Hematopoietic multipotent progenitor cell treated with erythropoietin and hydrocortisone succinate and interleukin-3 and kit ligand, for 15 days (in vitro differentiated cells): ENCODE results near the gene SPTBN5.

Source experiments
- DNase-seq: peaks from one replicate; pipeline ENCODE4 v3.0.0-alpha.2; 2015; ENCODE audit warnings: low spot score

The SPTBN5 gene

DNA sequence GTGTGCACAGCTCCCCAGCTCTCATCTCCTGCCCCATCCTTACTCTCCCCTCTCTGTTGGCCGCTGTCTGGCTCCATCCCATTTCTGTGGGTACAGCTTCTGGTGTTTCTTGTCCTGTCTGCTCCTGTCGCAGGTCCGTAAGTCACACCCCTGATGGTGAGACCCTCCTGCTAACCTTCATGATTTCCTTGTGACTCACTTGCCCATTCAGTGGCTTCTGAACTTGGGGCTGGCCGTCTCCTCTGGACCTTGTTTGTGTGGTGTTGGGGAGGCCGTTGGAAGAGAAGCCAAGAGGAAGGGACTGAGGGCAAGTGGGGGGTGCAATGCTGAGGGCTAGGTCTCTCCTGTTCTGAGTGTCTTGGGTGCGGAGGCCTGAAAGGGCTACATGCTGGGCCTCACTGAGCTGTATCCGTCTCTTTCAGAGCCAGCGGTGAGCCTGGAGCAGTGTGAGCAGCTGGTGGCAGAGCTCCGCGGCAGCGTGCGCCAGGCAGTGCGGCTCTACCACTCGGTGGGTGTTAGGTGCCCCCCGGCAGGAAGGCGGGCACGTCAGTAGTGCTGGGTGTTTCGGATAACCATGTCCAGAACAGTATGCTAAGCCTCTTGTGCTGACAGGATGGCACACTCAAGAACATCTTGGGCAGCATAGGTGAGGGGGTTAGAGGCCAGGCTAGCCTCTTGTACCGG, 69.6 kb downstream of the SPTBN5 start:
- DNase-seq = no peak

DNA sequence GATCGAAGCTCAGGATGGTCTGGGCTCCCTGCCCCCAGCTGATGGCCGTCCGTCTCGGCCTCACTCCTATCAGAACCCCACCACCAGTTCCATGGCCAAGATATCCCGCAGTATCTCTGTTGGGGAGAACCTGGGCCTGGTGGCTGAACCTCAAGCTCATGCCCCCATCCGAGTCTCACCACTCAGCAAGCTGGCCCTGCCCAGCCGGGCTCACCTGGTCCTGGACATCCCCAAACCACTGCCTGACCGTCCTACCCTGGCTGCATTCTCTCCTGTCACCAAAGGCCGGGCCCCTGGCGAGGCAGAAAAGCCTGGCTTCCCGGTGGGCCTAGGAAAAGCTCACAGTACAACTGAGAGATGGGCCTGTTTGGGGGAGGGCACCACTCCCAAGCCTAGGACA, 70.4 kb downstream of the SPTBN5 start:
- no peak for DNase-seq

DNA sequence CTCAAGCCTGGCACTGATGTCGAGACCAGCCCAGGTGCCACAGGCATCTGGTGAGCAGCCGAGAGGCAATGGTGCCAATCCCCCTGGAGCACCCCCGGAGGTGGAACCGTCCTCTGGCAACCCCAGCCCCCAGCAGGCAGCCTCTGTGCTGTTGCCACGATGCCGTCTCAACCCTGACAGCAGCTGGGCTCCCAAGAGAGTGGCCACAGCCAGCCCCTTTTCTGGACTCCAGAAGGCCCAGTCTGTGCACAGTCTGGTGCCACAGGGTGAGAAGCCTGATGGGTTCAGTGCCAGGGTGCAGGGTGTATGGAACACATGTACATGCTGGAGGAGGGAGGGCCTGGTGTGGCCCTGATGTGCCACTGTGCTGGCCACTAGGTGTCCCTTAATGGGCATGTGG, 70.9 kb downstream of the SPTBN5 start:
- DNase-seq = no peak

DNA sequence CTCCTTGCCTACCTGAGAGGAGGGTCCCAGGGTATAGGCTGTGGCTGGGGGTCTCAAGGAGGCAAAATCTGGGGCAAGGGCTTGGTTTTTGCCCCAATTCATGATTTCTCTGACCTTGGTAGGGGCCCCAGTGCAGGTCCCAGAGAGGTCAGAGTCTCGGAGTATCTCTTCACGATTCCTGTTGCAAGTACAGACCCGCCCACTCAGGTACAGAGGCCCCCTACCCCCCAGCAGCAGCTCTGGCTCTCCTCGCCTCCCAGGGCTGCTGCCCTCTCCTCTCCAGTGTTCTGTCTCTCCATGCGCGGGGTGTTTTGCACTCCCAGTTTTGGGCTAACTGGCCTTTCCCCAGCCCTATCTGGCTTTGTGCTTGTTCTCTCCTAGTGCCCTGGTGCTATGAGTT, 71.4 kb downstream of the SPTBN5 start:
- DNase-seq = no peak

DNA sequence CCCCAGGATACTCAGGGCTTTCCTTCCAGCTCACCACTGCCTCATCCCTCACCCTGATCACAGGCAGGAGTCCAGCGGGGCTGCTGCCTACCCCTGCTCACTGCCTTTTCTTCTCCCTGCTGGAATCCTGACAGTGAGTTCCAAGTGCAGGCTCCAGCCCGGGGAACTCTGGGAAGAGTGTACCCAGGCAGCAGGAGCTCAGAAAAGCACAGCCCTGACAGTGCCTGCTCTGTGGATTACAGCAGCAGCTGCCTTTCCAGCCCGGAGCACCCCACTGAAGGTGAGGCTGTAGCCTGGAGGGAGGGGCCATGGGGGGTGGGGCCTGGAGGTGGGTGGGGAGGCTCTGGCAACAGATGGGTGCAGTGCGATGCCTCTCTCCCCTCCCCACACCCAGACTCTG, 72.0 kb downstream of the SPTBN5 start:
- DNase-seq = no peak

DNA sequence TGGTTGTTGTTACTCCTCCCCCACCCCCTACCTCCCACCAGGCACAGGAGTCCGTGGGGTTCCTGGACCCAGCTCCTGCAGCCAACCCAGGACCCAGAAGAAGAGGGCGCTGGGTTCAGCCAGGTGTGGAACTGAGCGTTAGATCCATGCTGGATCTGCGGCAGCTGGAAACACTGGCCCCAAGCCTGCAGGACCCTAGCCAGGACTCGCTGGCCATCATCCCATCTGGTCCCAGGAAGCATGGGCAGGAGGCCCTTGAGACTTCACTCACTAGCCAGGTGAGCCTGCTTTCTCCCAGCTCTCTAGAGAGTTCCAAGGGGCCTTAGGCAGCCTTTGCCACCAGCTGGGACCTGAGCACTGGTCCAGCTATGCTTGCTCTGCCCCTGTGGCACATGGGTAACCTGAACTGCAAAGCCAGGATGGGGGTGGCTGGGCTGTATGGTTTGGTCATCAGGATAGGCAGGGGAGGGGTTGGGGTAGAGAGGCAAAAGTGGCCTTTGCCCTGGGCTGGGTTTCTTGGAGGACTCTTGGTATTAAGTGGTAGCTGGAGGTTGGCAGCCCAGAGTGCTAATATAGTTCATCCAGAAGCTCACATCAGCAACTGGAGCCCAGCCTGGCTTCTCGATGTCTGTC, 72.9 kb downstream of the SPTBN5 start:
- DNase-seq = no peak

DNA sequence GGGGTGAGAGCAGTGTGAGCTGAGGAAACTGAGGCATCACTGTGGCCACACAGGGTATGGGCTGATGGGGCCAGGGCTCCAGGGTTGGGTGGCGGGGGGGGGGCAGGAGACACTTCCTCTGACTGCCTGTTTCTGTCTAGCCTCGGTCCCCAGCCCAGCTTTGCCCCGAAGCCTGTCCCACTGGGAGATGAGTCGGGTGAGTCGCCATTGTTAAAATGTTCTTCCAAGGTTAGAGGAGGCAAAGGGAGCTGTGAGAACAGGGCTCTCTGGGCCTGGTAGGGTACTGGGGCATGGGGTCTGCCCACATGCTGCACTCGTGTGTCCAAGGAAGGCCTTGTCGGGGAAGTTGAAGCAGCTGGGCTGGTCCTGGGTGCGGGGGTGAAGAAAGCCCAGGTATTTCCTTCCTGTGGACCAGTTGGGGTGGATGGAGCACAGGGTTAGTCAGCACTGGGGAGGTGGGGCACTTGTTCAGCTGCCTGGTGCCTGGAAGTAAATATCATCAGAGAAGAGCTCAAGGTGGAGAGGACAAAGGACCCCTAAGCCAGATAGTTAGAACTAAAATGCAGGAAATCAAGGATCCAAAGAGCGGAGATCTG, 74.3 kb downstream of the SPTBN5 start:
- no peak for DNase-seq

DNA sequence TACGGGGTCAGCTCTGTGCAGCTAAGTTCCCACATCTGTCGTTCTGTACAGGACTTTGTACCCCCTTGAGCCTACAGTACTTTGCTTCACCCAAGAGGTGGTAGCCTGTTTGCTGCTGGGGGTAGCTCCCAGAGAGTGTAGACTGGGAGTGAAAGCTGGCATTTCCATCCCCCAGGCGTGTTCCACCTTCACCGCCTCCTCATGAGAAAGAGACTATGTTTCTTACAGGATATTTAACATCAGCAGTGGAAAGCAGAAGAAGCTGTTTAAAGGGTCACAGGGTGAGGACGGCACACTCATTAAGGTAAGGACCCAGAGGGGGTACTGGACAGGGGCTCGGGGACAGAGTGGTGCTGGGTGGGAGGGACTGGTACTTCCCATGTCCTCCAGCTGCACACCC, 76.1 kb downstream of the SPTBN5 start:
- DNase-seq = no peak

DNA sequence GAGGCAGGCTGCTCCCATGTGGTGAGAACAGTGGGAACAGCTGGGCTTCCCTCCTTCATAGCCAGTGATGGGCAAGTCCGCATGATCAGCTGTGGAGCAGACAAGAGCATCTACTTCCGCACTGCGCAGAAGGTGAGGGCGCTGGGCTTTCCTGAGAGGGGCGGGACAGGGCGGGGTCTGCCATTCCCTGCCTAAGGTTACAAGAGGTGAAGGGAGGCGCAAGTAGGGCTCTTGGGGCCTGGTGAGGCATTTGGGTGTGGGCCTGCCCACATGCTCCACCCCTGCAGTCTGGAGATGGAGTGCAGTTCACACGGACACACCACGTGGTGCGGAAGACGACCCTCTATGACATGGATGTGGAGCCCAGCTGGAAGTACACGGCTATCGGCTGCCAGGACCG, 76.5 kb downstream of the SPTBN5 start:
- no peak for DNase-seq

DNA sequence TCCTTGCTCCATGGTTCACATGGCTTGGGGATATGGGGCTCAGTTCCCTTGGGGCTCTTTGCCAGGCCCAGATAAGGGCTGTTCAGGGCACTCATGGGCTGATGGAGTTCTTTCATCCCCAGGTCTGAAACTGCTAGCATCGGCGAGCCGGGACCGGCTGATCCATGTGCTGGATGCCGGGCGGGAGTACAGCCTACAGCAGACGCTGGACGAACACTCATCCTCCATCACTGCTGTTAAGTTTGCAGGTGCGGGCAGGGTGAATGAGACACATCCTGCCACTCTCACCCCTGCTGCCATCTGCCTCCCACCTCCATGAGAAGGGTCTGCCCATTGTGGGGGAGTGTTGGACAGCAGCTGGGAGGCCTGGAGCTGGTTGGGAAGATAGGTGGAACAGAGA, 77.1 kb downstream of the SPTBN5 start:
- no peak for DNase-seq

DNA sequence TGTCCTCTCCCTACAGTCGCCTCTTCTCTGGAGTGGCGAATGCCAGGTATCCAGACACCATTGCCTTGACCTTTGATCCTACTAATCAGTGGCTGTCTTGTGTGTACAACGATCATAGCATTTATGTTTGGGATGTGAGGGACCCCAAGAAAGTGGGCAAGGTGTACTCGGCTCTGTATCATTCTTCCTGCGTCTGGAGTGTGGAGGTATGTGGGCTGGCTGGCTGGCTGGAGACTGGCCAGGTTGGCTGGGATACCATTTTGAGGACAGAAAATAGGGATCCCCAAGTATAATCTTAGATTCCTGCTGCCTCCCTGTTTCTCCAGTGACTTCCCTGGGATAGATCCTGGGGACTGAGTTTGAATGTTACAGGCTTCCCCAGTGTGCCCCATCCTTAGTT, 79.3 kb downstream of the SPTBN5 start:
- DNase-seq = no peak

DNA sequence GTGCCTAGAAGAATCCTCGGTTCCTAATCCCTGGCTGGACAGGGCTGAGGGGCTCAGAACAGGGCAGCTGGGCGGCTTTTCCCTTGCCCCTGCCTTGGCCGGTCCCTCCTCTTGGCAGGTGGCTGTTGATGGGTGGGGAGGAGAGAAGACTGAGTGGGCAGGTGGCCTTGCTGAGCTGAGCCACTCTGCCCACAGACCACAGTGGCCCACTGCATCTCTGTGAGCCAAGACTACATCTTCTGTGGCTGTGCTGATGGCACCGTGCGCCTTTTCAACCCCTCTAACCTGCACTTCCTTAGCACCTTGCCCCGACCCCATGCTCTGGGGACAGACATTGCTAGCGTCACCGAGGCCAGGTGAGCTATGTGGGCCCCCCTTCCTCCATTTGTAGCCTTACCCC, 80.4 kb downstream of the SPTBN5 start:
- no peak for DNase-seq

DNA sequence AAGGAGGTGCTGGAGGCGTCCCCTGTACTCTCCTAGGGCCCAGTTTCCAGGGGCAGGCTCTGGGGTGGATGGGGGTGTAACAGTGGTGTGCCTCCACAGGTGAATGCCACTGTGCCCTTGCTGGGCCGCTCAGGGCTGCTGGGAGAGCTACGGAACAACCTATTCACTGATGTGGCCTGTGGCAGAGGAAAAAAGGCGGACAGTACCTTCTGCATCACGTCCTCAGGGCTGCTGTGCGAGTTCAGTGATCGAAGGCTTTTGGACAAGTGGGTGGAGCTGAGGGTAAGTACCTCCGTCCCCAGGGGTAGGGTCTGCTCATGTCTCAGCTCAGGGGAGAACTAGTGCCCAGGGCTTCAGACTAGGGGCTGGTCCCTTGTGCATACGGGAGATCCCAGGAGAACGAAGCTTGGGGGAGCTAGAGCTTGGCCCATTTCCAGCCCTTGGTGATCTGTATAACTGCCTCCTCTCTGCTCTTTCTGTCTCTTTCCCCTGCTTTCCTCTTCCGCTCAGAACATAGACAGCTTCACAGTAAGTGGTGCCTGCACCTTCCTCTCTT, 81.0 kb downstream of the SPTBN5 start:
- DNase-seq = no peak

DNA sequence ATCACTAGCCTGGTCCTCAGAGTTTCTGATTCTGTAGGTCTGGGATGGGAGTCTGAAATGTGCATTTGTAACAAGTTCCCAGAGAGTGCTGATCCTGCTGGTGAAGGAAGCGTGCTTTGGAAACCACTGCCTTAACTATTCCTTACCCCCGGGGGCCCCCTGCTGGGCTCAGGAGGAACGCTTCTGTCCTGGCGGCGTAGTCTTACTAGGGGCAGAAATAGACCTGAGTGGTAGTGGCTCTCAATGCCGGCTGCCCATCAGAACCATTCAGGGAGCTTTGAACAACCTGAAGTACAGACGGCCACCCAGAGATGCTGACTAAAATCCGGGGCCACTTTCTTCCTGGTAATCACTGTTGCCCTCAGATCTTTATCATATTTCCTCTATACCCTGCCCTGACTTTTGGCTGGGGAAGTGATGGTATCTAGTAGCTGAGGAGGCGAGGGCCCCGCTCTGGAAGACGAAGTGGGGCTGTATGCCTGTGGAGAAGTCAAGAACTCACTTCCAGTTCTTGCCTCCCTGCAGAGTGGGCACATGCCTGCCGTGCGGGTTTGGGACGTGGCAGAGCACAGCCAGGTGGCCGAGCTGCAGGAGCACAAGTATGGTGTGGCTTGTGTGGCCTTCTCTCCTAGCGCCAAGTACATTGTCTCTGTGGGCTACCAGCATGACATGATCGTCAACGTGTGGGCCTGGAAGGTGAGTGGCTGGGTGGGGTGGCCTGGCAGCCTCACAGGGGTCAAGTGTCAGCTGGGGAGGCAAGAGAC, 82.2 kb downstream of the SPTBN5 start:
- DNase-seq = peak; percentile 75

DNA sequence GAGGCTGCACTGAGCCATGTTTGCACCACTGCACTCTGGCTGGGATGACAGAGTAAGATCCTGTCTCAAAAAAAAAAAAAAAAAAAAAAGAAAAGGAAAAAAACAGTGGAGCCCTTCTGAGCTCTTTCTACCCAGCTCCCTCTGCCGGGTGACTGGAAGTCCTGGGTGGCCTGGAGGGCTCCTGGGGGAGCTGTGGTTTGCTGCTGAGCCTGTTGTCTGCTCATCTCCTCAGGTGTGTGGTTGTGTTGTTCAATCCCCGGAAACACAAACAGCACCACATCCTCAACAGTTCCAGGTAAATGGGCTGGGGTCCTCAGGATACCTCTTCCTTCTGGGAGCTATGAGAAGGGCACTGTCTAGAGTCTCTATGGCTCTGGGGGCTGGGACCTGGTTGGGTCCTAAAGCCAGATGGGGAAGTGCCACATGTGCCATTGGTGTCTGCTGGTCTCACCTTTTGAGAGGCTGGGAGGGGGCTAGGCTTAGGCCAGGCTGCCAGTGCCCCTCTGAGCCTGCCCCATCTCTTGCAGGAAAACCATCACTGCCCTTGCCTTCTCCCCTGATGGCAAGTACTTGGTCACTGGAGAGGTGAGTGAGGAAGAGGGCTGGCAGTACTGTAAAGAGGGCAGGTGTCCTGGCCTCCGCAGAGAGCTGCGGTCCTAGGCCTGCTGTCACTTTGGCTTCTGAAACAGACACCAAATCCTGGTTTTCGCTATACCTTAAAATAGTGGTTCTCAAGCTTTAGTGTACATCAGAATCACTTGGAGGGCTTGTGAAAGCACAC, 83.0 kb downstream of the SPTBN5 start:
- no peak for DNase-seq

DNA sequence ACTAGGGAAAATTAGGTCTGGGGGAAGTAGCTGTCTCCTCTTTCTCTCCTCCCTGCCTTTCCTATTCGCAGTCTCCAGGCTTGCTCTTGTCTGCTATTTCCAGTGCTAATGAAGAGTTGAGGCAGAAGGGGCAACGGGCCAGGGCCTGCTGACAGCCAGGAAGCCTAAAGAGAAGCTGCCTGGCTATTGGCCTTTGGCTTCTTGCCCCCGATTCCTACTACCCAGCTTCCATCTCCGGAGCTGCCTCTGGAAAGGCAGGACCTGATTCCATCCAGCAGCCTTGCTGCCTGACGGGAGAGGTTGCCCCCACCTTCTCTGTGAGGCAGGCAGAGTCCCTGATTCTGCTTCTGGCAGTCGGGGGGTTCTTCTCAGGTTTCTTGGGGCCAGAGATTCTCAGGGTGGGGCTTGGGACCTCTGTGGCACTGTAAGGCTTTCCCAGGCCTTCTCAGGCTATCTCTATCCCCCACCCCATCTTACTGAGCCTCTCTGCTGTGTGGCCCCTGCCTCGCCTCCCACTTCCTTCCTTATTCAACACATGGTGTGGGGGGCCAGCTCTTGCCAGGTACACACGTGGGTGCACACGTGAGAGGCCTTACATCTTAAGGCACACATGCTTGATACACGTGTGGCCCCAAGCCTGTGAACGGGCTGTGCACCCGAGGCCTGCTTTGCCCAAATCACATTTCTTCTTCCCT, 84.2 kb downstream of the SPTBN5 start:
- DNase-seq = no peak

DNA sequence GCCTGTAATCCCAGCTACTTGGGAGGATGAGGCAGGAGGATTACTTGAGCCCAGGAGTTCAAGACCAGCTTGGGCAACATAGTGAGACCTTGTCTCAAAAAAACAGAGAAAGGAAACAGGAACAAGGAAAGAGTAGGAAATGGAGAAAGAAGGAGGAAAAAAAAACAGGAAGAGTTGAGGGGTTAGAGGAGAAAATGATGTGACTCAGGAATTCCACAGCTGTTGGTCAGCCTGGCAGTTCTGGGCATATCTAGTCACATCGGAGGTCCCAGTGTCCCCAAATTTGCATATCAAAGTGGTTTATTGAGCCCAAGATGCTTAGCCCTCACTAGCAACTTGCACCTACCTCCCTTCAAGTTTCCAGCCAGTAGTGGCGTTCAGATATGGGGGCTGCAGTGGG, 84.7 kb downstream of the SPTBN5 start:
- DNase-seq = no peak

DNA sequence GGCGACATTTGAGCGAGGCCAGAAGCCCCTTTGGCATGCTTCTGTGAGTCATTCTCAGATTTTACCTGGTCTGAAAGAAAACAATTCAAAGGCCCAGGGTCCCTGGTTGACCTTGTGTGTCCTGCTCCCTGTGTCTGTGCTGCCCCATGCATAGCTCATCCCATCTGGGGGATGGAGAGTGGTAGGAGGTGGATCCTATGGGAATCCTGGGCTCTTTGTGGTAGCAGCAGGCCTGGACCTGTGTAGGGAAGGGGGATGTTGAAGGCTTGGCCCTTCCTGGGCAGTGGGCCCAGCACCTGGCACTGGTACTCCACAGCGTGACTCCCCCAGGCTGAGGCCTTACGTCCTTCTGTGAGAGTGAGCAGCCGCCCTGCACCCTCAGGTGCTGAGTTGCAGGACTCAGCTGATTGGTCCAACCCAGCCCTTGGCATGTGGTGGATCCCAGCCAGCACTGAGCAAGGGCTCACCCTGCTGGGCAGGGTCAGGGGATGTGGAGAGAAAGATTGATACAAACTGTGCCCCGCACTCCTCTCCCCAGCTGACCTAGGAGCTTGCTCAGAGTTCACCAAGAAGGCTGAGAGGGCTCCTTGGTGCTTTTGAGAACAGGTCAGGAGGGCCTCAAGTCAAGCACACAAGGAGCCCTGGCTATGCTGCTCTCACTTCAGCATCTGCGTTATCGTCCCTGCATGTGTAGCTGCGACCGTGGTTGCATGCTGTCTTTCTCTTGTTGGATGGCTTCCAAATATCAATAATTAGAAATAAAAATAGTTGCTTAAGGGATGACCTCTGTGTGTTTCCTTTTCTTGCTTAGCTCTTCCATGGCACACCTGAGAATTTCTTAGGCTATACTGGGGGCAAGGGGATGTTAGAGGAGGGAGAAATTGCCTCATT, 87.3 kb downstream of the SPTBN5 start:
- DNase-seq = no peak

DNA sequence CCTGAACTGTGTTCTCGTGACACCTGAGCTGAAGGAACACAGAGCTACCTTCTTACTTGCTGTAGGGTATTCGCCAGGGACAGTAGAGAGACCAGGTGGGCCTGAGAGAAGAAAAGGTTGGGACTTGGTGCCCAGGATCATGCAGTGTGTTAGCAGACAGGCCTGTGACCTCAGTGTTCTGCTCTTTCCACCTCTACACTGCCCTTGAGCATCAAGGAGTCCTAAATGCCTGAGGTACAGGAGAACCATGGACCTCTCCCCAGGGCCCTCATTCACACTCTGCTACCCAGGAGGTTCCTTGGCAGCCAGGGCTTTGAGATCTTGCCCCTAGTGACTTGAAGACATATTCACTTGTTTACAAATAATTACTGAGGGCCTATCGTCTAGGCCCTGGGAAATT, 88.1 kb downstream of the SPTBN5 start:
- DNase-seq = no peak
